Peyer's patch (tissue), 4 donors: ENCODE data around the gene GPC3.

Experiments used
- CTCF ChIP-seq, 6 experiments: fragments of 450-650 bp in 4 of 6; fragments of 200-600 bp in 2 of 6; sonication (generic) in 1 of 6; IDR thresholded peaks; one replicate each; pipeline ENCODE4 v1.5.1; 2017 to 2019; ENCODE audit warnings: antibody characterized with exemption in 6 of 6, mild to moderate bottlenecking in 3 of 6, moderate library complexity in 1 of 6
- POLR2A ChIP-seq, 2 donors: fragments of 450-650 bp; IDR thresholded peaks; one replicate each; pipeline ENCODE4 v1.5.1; 2017; ENCODE audit warnings: antibody characterized with exemption in 2 of 2, mild to moderate bottlenecking in 2 of 2, moderate library complexity in 2 of 2

- TF ChIP-seq CTCF (IDR thresholded peaks at IDR 0.05) (no peak), POLR2A (IDR thresholded peaks at IDR 0.05) (no peak)
Observed at GRCh38 chrX:133513123-133513522, 472.3 kb downstream of the GPC3 start.
